Lung (tissue), 12 donors: ENCODE measurements around the gene SWAP70. TPM values are rescaled to one million over a fixed set of nuclear protein-coding genes. Genes with fewer than 3 reads are reported as not detected.

Experiments
- ATAC-seq: fragments of 200-7000 bp; cut with Tn5 transposase; one replicate; pipeline ENCODE4 v1.9.1; 2020; ENCODE audit warnings: moderate number of reproducible peaks; ENCODE audit not compliant: insufficient read depth, low FRiP score
- DNase-seq, 3 donors: peaks; one replicate each; pipeline ENCODE4 v3.0.0-alpha.2; 2013 to 2017
- H3K27ac ChIP-seq, 2 donors: one replicate each; pipeline ENCODE4 v1.5.1; 2013; ENCODE audit warnings: mild to moderate bottlenecking in 2 of 2, moderate library complexity in 2 of 2, control low read depth in 1 of 2, inconsistent platforms in 1 of 2, low read depth in 1 of 2, low read length in 1 of 2
- H3K27me3 ChIP-seq, 3 donors: one replicate each; pipeline ENCODE4 v1.5.1; 2013; ENCODE audit warnings: low read length in 2 of 3; ENCODE audit not compliant: control insufficient read depth in 3 of 3, insufficient read depth in 3 of 3
- H3K36me3 ChIP-seq, 4 donors: one replicate each; pipeline ENCODE4 v1.5.1; 2013; ENCODE audit warnings: low read length in 4 of 4, mild to moderate bottlenecking in 1 of 4, moderate library complexity in 1 of 4; ENCODE audit not compliant: control insufficient read depth in 4 of 4, insufficient read depth in 4 of 4
- H3K4me1 ChIP-seq, 5 donors: one replicate each; pipeline ENCODE4 v1.5.1; 2013; ENCODE audit warnings: low read length in 5 of 5, mild to moderate bottlenecking in 2 of 5, moderate library complexity in 1 of 5; ENCODE audit not compliant: control insufficient read depth in 5 of 5, insufficient read depth in 5 of 5
- H3K4me3 ChIP-seq: one replicate; pipeline ENCODE4 v1.5.1; 2013; ENCODE audit warnings: mild to moderate bottlenecking, control low read depth, moderate library complexity
- H3K9ac ChIP-seq, 2 donors: one replicate each; pipeline ENCODE4 v1.5.1; 2013; ENCODE audit warnings: low read length in 2 of 2, control low read depth in 1 of 2; ENCODE audit not compliant: insufficient read depth in 1 of 2
- H3K9me3 ChIP-seq, 4 donors: one replicate each; pipeline ENCODE4 v1.5.1; 2013; ENCODE audit warnings: low read length in 3 of 4, mild to moderate bottlenecking in 1 of 4, moderate library complexity in 1 of 4; ENCODE audit not compliant: control insufficient read depth in 4 of 4, insufficient read depth in 3 of 4
- CTCF ChIP-seq: IDR thresholded peaks from 2 replicates; pipeline ENCODE4 v1.5.1; 2012; ENCODE audit warnings: mild to moderate bottlenecking; ENCODE audit errors: control extremely low read depth, extremely low read depth
- WGBS, 2 donors: extraction: QIAGEN DNeasy Blood & Tissue Kit; methylation state at CpG; one replicate each; pipeline ENCODE4 v1.1.7; 2013; 5-methylcytosine and 5-hydroxymethylcytosine counted together
- polyA plus RNA-seq, 2 donors: library from polyadenylated mRNA; stranded (reverse); fragments of 200-250 nt; gene quantifications; one replicate each; pipeline ENCODE4 v1.2.1, GENCODE V29; 2013
- total RNA-seq, 2 donors: library from RNA; depleted of rRNA in 1 of 2; stranded (reverse); fragments of >200 nt in 1 of 2; gene quantifications; one replicate each; pipeline ENCODE4 v1.2.1, GENCODE V29; 2014 to 2021
- donor health status: control.
- donor health status: control.
- donor health status: Bipolar disorder and iron deficiency.
- donor health status: healthy.
- donor health status: DM: yes; HTN: yes; CAD: no.

Gene SWAP70
- total and polyA plus RNA-seq, 4 donors, result 14.9 to 44.8 (median 35.9) TPM

- ATAC-seq (peak; percentile 88), DNase-seq (peak; percentile 82 to 89 (median 88))
- peaks cover 9 to 36% (median 14%) of the 10 kb centered on the region in 5 donors for H3K4me1 ChIP-seq
- H3K9me3 ChIP-seq, result no peaks in the 10 kb centered on the region
- no peaks in the 10 kb centered on the region for H3K36me3 ChIP-seq
- H3K27ac ChIP-seq, result peak overlapping the region; percentile 59 to 90
- H3K9ac ChIP-seq, result peak overlapping the region; percentile 78 to 95
- TF ChIP-seq CTCF, result peak; percentile 67
- H3K27me3 ChIP-seq, result no peaks in the 10 kb centered on the region
- peak overlapping the region; percentile 51 for H3K4me3 ChIP-seq
- 3 to 5% methylated on average over 33 to 64 of the region's 64 CpGs for WGBS, 2 donors
Measured at GRCh38 chr11:9757809-9758636, 94.1 kb downstream of the SWAP70 start.

- peak; percentile 0 for TF ChIP-seq CTCF
- Histone ChIP-seq H3K4me3 (peak overlapping the region; percentile 51), H3K36me3 (no peaks in the 10 kb centered on the region), H3K27ac (peak overlapping the region; percentile 59 to 90), H3K9me3 (no peaks in the 10 kb centered on the region), H3K9ac (peak overlapping the region; percentile 78 to 95), H3K4me1 (peaks cover 9 to 36% (median 14%) of the 10 kb centered on the region in 5 donors), H3K27me3 (no peaks in the 10 kb centered on the region)
- DNase-seq (peak; percentile 81 to 87 (median 81)), ATAC-seq (peak; percentile 61)
- WGBS, 2 donors, result 19 to 23% methylated on average over 50 to 58 of the region's 58 CpGs
Measured at GRCh38 chr11:9758637-9759518, 95.0 kb downstream of the SWAP70 start.

GRCh38 chr11:9759519-9760192 lies 95.8 kb downstream of the SWAP70 start:
- H3K4me1 ChIP-seq, result peaks cover 9 to 36% (median 14%) of the 10 kb centered on the region in 5 donors
- DNase-seq, result peak; percentile 69 to 80 (median 77)
- no peak for TF ChIP-seq CTCF
- H3K36me3 ChIP-seq, result no peaks in the 10 kb centered on the region
- H3K27ac ChIP-seq, result peak overlapping the region; percentile 67 to 90
- H3K27me3 ChIP-seq, result no peaks in the 10 kb centered on the region
- H3K4me3 ChIP-seq, result no peak overlapping the region
- peak overlapping the region in 1 of 2 donors; percentile 14 for H3K9ac ChIP-seq
- ATAC-seq, result peak; percentile 6
- WGBS, 2 donors, result 55 to 59% methylated on average over 10 of the region's 10 CpGs
- H3K9me3 ChIP-seq, result no peaks in the 10 kb centered on the region
